Liver (tissue), 3 donors: ENCODE measurements around the gene ABCA12.

Experiments used
- CTCF ChIP-seq: fragments of 150-350 bp; IDR thresholded peaks from 2 replicates; pipeline ENCODE4 v1.5.1; 2017; ENCODE audit warnings: improper control_type of control experiment, low read depth, low read length; ENCODE audit not compliant: missing input control
- HNF4G ChIP-seq: IDR thresholded peaks from 2 replicates; pipeline ENCODE4 v1.6.1; 2016; ENCODE audit warnings: antibody characterized with exemption
- RXRA ChIP-seq, 2 donors: IDR thresholded peaks; 2 replicates each; pipeline ENCODE4 v1.6.1; 2017 to 2018; ENCODE audit warnings: antibody characterized with exemption in 2 of 2, mild to moderate bottlenecking in 1 of 2
- donor health status: healthy.
- donor health status: healthy.

GRCh38 chr2:215060861-215061536 lies 77.4 kb downstream of the ABCA12 start:
- TF ChIP-seq CTCF (no peak), HNF4G (no peak), RXRA (IDR thresholded peaks at IDR 0.05) (no peak)
